ENCODE data around the gene GPRC6A. TPM values are rescaled to one million over a fixed set of nuclear protein-coding genes. Genes with fewer than 3 reads are reported as not detected.

The GPRC6A gene
- total RNA-seq, 1 experiment from 2014 or later = not detected

GRCh38 chr6:116764961-116765841, 63.7 kb downstream of the GPRC6A start, which contains the start of gene FAM162B:
TSS of gene FAM162B (minus strand) at chr6:116765719. CDS start at chr6:116765576, 143 bp downstream.
- Histone ChIP-seq H3K27ac (no peak within 1 kb of the TSS), H3K9me3 (replicated peaks) (no peaks in the 10 kb centered on the region)

GRCh38 chr6:116764629-116764960, 64.3 kb downstream of the GPRC6A start:
- no peak for DNase-seq (ENCODE audit: low read depth in 1 of 2, low spot score in 2 of 2)
- H3K36me3 ChIP-seq = no peaks in the 10 kb centered on the region
- H3K4me3 ChIP-seq = no peak overlapping the region
- H3K27me3 ChIP-seq (replicated peaks) = peaks cover 56% of the 10 kb centered on the region
- no peaks in the 10 kb centered on the region for H3K9me3 ChIP-seq (replicated peaks)
- no peak overlapping the region for H3K27ac ChIP-seq
- H3K4me1 ChIP-seq (replicated peaks) = peaks cover 10% of the 10 kb centered on the region

More at GRCh38 chr6:116764961-116765841, 63.7 kb downstream of the GPRC6A start, which contains the start of gene FAM162B:
- peak within 1 kb of the TSS; percentile 15; the same call in 1 of the 2 replicates for H3K4me3 ChIP-seq
- H3K4me1 ChIP-seq (replicated peaks) = peaks cover 10% of the 10 kb centered on the region
- peaks cover 50% of the 10 kb centered on the region for H3K27me3 ChIP-seq (replicated peaks)
- peak in 1 of 2 experiments; percentile 6 for DNase-seq (ENCODE audit: low read depth in 1 of 2, low spot score in 2 of 2)
- H3K36me3 ChIP-seq = no peaks in the 10 kb centered on the region

- H3K36me3 ChIP-seq = no peaks in the 10 kb centered on the region
- H3K4me3 ChIP-seq = no peak overlapping the region
- H3K9me3 ChIP-seq (replicated peaks) = no peaks in the 10 kb centered on the region
- DNase-seq (ENCODE audit: low read depth in 1 of 2, low spot score in 2 of 2) = no peak
- peaks cover 10% of the 10 kb centered on the region for H3K4me1 ChIP-seq (replicated peaks)
- H3K27me3 ChIP-seq (replicated peaks) = peaks cover 56% of the 10 kb centered on the region
- H3K27ac ChIP-seq = no peak overlapping the region
These were observed 64.8 kb downstream of the GPRC6A start for GRCh38 chr6:116763906-116764628.

- Histone ChIP-seq H3K27me3 (replicated peaks) (peaks cover 56% of the 10 kb centered on the region), H3K27ac (no peak overlapping the region), H3K4me3 (no peak overlapping the region), H3K4me1 (replicated peaks) (peaks cover 10% of the 10 kb centered on the region), H3K9me3 (replicated peaks) (no peaks in the 10 kb centered on the region), H3K36me3 (no peaks in the 10 kb centered on the region)
- DNase-seq (ENCODE audit: low read depth in 1 of 2, low spot score in 2 of 2) = no peak
These were observed 65.8 kb downstream of the GPRC6A start for GRCh38 chr6:116763048-116763447.

DNA sequence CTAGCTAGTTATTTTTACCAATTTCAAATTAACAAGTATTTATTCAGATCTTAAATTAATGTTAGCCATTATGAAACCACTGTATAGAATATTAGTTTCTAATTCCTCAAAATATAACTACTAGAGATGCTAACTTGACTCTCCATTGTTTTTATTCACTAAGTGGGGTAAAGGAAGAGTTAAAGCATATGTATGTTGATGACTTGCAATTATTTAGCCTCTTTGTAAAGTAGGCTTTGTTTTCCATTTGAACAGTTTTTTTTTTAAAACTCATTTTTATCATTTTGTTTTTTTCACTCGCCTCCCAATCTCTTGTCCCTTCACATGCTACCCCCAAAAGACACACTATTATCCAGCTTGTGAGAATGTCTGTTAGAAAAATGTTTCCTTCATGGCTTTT, 66.6 kb downstream of the GPRC6A start:
- H3K9me3 ChIP-seq (replicated peaks) = no peaks in the 10 kb centered on the region
- DNase-seq (ENCODE audit: low read depth in 1 of 2, low spot score in 2 of 2) = no peak
- peaks cover 50% of the 10 kb centered on the region for H3K27me3 ChIP-seq (replicated peaks)
- no peak overlapping the region for H3K27ac ChIP-seq
- H3K4me1 ChIP-seq (replicated peaks) = peaks cover 10% of the 10 kb centered on the region
- H3K4me3 ChIP-seq = no peak overlapping the region
- H3K36me3 ChIP-seq = no peaks in the 10 kb centered on the region

DNA sequence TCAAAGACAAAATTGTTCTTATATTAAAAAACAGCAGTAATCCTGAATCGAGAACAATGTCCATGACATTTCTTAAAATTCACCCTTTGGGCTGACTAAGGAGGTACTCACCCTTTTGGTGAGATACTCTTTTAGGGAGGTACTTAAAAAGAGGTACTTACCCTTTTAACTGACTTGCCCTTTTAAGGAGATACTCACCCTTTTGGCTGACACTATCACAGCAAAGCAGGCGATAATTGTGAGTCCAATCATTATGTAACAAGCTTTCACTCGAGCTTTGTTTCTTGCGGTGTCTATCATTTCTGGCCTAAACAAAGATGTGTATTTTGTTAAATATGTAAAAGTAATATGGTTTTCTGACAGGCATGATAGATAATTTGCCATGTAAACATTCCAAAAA, 67.1 kb downstream of the GPRC6A start:
- no peak for DNase-seq (ENCODE audit: low read depth in 1 of 2, low spot score in 2 of 2)
- Histone ChIP-seq H3K27ac (no peak overlapping the region), H3K9me3 (replicated peaks) (no peaks in the 10 kb centered on the region), H3K27me3 (replicated peaks) (peaks cover 45% of the 10 kb centered on the region), H3K36me3 (no peaks in the 10 kb centered on the region), H3K4me3 (no peak overlapping the region), H3K4me1 (replicated peaks) (peaks cover 10% of the 10 kb centered on the region)

- Histone ChIP-seq H3K9me3 (replicated peaks) (no peaks in the 10 kb centered on the region), H3K4me3 (no peak overlapping the region), H3K27me3 (replicated peaks) (0 out of 2 replicates have a peak, but pooled peaks cover 2% of the 10 kb centered on the region), H3K27ac (no peak overlapping the region), H3K4me1 (replicated peaks) (no peaks in the 10 kb centered on the region), H3K36me3 (no peaks in the 10 kb centered on the region)
- DNase-seq (ENCODE audit: low read depth in 1 of 2, low spot score in 2 of 2) = no peak
These were observed 83.7 kb downstream of the GPRC6A start for GRCh38 chr6:116745176-116745575.

Other genes starting within 250 kb of the GPRC6A start
- gene RSPH4A, start 212.6 kb downstream of the GPRC6A start, total RNA-seq (2014; rRNA removed; shearing (Covaris generic)) = 0.05 TPM in 1 of 2 replicates, not detected in the other
- gene ZUP1, start 160.3 kb downstream of the GPRC6A start, total RNA-seq (2014; rRNA removed; shearing (Covaris generic)) = 7.2 and 19.7 TPM in 2 replicates
- 7.2 and 7.3 TPM in 2 replicates for gene KPNA5, start 147.9 kb downstream of the GPRC6A start, total RNA-seq (2014; rRNA removed; shearing (Covaris generic))
- not detected in 2 replicates for gene FAM162B, start 63.4 kb downstream of the GPRC6A start, total RNA-seq (2014; rRNA removed; shearing (Covaris generic))
- gene RFX6, start 48.2 kb upstream of the GPRC6A start, total RNA-seq (2014; rRNA removed; shearing (Covaris generic)) = not detected in 2 replicates

All from SJSA1 (cell line).